Loucy (cell line): Measurements from ENCODE around the gene IGSF9B.

Source experiments
- H2AFZ ChIP-seq: fragments of 200-600 bp; sonication (generic); 2 replicates; pipeline ENCODE4 v1.6.0; 2016; ENCODE audit warnings: antibody characterized with exemption, mild to moderate bottlenecking, low read length, moderate library complexity
- H3F3A ChIP-seq: fragments of 200-600 bp; 2 replicates; pipeline ENCODE4 v1.6.0; 2016; ENCODE audit warnings: antibody characterized with exemption, low read depth, mild to moderate bottlenecking
- H3K27me3 ChIP-seq: fragments of 200-600 bp; sonication (generic); 2 replicates; pipeline ENCODE4 v1.6.1; 2014; ENCODE audit warnings: low read length, mild to moderate bottlenecking; ENCODE audit not compliant: insufficient read depth, poor library complexity, severe bottlenecking
- H3K36me3 ChIP-seq: fragments of 200-600 bp; sonication (generic); 2 replicates; pipeline ENCODE4 v1.6.1; 2016; ENCODE audit warnings: low read length; ENCODE audit not compliant: insufficient read depth
- H3K4me1 ChIP-seq: fragments of 200-600 bp; sonication (generic); 2 replicates; pipeline ENCODE4 v1.5.1; 2014; ENCODE audit warnings: low read length, mild to moderate bottlenecking; ENCODE audit not compliant: insufficient read depth, poor library complexity, severe bottlenecking
- H3K4me2 ChIP-seq: fragments of 200-600 bp; sonication (generic); 2 replicates; pipeline ENCODE4 v1.6.0; 2014; ENCODE audit warnings: antibody characterized with exemption, low read length, low read depth, mild to moderate bottlenecking; ENCODE audit not compliant: poor library complexity, severe bottlenecking
- H3K4me3 ChIP-seq: fragments of 200-600 bp; sonication (generic); 2 replicates; pipeline ENCODE4 v1.5.1; 2014; ENCODE audit warnings: low read length, mild to moderate bottlenecking, mixed read lengths; ENCODE audit not compliant: poor library complexity, severe bottlenecking
- H3K79me2 ChIP-seq: fragments of 200-600 bp; sonication (generic); 2 replicates; pipeline ENCODE4 v1.6.1; 2014; ENCODE audit warnings: low read length; ENCODE audit not compliant: insufficient read depth
- H3K9ac ChIP-seq: fragments of 200-600 bp; sonication (generic); 2 replicates; pipeline ENCODE4 v1.6.0; 2014; ENCODE audit warnings: mild to moderate bottlenecking, low read depth, low read length, moderate library complexity; ENCODE audit not compliant: poor library complexity, severe bottlenecking
- H3K9me2 ChIP-seq: fragments of 200-600 bp; sonication (generic); replicated peaks from 2 replicates; pipeline ENCODE4 v1.6.1; 2016; ENCODE audit warnings: low read depth, low read length, mixed read lengths
- H3K9me3 ChIP-seq: fragments of 200-600 bp; sonication (generic); 2 replicates; pipeline ENCODE4 v1.6.1; 2014; ENCODE audit warnings: mild to moderate bottlenecking, antibody characterized with exemption, low read length, low read depth; ENCODE audit not compliant: insufficient read depth
- H4K20me1 ChIP-seq: fragments of 200-600 bp; sonication (generic); 2 replicates; pipeline ENCODE4 v1.6.0; 2014; ENCODE audit warnings: antibody characterized with exemption, low read length, mild to moderate bottlenecking; ENCODE audit not compliant: insufficient read depth, poor library complexity, severe bottlenecking
- EZH2phosphoT487 ChIP-seq: fragments of 200-600 bp; IDR thresholded peaks from 2 replicates; pipeline ENCODE4 v1.6.1; 2018; ENCODE audit warnings: antibody characterized with exemption, mild to moderate bottlenecking, moderate library complexity, borderline replicate concordance
- TF ChIP-seq, protein P1 (sequence below): fragments of 200-600 bp; sonication (generic); conservative IDR thresholded peaks from 2 replicates; pipeline ENCODE4 v1.5.1; 2014; ENCODE audit warnings: mild to moderate bottlenecking, antibody characterized with exemption, low read length

Gene IGSF9B

GRCh38 chr11:133983660-133984316 lies 27.0 kb upstream of the IGSF9B start:
- Histone ChIP-seq H3K27me3 (no peaks in the 10 kb centered on the region), H4K20me1 (no peaks in the 10 kb centered on the region), H3K9ac (no peak overlapping the region), H3K79me2 (no peaks in the 10 kb centered on the region), H2AFZ (no peak overlapping the region), H3F3A (no peaks in the 10 kb centered on the region), H3K4me1 (no peaks in the 10 kb centered on the region), H3K4me2 (no peak overlapping the region), H3K9me2 (no peaks in the 10 kb centered on the region), H3K9me3 (peaks cover 6% of the 10 kb centered on the region; the same call in 1 of the 2 replicates), H3K4me3 (no peak overlapping the region), H3K36me3 (no peaks in the 10 kb centered on the region)
- TF ChIP-seq, protein P1, sequence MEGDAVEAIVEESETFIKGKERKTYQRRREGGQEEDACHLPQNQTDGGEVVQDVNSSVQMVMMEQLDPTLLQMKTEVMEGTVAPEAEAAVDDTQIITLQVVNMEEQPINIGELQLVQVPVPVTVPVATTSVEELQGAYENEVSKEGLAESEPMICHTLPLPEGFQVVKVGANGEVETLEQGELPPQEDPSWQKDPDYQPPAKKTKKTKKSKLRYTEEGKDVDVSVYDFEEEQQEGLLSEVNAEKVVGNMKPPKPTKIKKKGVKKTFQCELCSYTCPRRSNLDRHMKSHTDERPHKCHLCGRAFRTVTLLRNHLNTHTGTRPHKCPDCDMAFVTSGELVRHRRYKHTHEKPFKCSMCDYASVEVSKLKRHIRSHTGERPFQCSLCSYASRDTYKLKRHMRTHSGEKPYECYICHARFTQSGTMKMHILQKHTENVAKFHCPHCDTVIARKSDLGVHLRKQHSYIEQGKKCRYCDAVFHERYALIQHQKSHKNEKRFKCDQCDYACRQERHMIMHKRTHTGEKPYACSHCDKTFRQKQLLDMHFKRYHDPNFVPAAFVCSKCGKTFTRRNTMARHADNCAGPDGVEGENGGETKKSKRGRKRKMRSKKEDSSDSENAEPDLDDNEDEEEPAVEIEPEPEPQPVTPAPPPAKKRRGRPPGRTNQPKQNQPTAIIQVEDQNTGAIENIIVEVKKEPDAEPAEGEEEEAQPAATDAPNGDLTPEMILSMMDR, result no peak
- no peak for TF ChIP-seq EZH2phosphoT487

GRCh38 chr11:133982876-133983275 lies 26.1 kb upstream of the IGSF9B start:
- no peaks in the 10 kb centered on the region for H3K36me3 ChIP-seq
- H3K9ac ChIP-seq, result no peak overlapping the region
- no peak overlapping the region for H3K4me2 ChIP-seq
- no peak overlapping the region for H3K4me3 ChIP-seq
- H3K9me3 ChIP-seq, result peaks cover 6% of the 10 kb centered on the region; the same call in 1 of the 2 replicates
- no peaks in the 10 kb centered on the region for H4K20me1 ChIP-seq
- no peaks in the 10 kb centered on the region for H3K4me1 ChIP-seq
- no peaks in the 10 kb centered on the region for H3K9me2 ChIP-seq
- H3K27me3 ChIP-seq, result no peaks in the 10 kb centered on the region
- H2AFZ ChIP-seq, result no peak overlapping the region
- H3K79me2 ChIP-seq, result no peaks in the 10 kb centered on the region
- no peaks in the 10 kb centered on the region for H3F3A ChIP-seq
- TF ChIP-seq, protein P1, result no peak
- no peak for TF ChIP-seq EZH2phosphoT487

DNA sequence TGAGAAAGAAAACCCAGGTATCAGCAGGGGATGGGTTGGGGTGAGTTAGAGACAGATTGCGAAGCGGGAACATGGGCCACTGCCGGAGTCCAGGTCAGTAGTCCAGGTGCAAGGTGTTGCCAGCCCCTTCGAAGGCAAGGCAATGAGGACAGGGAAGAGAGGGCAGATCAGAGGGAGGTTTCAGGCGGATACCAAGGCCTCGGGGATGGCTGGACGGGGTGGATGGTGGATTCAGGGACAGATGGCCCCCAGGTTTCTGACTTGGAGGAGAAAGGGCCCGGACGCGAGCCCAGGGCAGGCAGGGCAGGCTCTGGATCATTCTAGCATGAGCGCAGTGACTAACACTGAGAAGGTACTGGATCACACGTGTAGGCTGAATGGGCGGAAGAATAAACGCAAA lies 25.4 kb upstream of the IGSF9B start:
- H3F3A ChIP-seq, result no peaks in the 10 kb centered on the region
- no peak overlapping the region for H2AFZ ChIP-seq
- no peaks in the 10 kb centered on the region for H3K9me2 ChIP-seq
- no peaks in the 10 kb centered on the region for H3K36me3 ChIP-seq
- H3K4me3 ChIP-seq, result no peak overlapping the region
- H3K4me2 ChIP-seq, result no peak overlapping the region
- H3K79me2 ChIP-seq, result no peaks in the 10 kb centered on the region
- no peak overlapping the region for H3K9ac ChIP-seq
- H3K9me3 ChIP-seq, result peaks cover 6% of the 10 kb centered on the region; the same call in 1 of the 2 replicates
- H4K20me1 ChIP-seq, result no peaks in the 10 kb centered on the region
- H3K27me3 ChIP-seq, result no peaks in the 10 kb centered on the region
- no peak for TF ChIP-seq EZH2phosphoT487
- TF ChIP-seq, protein P1, result no peak
- no peaks in the 10 kb centered on the region for H3K4me1 ChIP-seq
